ENCODE data around the gene FAM124B.

The FAM124B gene

GRCh38 chr2:224412141-224413015 lies 10.5 kb upstream of the FAM124B start:
- peak; percentile 13 for DNase-seq
- no peak overlapping the region for H3K27ac ChIP-seq
- TF ChIP-seq CTCF (IDR thresholded peaks at IDR 0.05; ENCODE audit: low read depth, low read length) = no peak

GRCh38 chr2:224410946-224411561 lies 9.1 kb upstream of the FAM124B start:
- Histone ChIP-seq H3K27me3 (ENCODE audit: insufficient read depth, low read depth, severe bottlenecking) (no peaks in the 10 kb centered on the region), H3K36me3 (no peaks in the 10 kb centered on the region), H3K4me3 (ENCODE audit: low read depth, low read length) (no peak overlapping the region), H3K27ac (no peak overlapping the region), H3K9me3 (ENCODE audit: severe bottlenecking) (no peaks in the 10 kb centered on the region)
- no peak for DNase-seq
- TF ChIP-seq CTCF (IDR thresholded peaks at IDR 0.05; ENCODE audit: low read depth, low read length) = no peak

More at GRCh38 chr2:224412141-224413015, 10.5 kb upstream of the FAM124B start:
- H3K27me3 ChIP-seq (ENCODE audit: insufficient read depth, low read depth, severe bottlenecking) = no peaks in the 10 kb centered on the region
- H3K9me3 ChIP-seq (ENCODE audit: severe bottlenecking) = no peaks in the 10 kb centered on the region
- H3K36me3 ChIP-seq = no peaks in the 10 kb centered on the region
- H3K4me3 ChIP-seq (ENCODE audit: low read depth, low read length) = no peak overlapping the region

GRCh38 chr2:224408676-224409075 lies 6.8 kb upstream of the FAM124B start:
- H3K4me3 ChIP-seq (ENCODE audit: low read depth, low read length) = no peak overlapping the region
- no peaks in the 10 kb centered on the region for H3K36me3 ChIP-seq
- no peaks in the 10 kb centered on the region for H3K9me3 ChIP-seq (ENCODE audit: severe bottlenecking)
- no peak for DNase-seq
- TF ChIP-seq CTCF (IDR thresholded peaks at IDR 0.05; ENCODE audit: low read depth, low read length) = no peak
- H3K27me3 ChIP-seq (ENCODE audit: insufficient read depth, low read depth, severe bottlenecking) = no peaks in the 10 kb centered on the region
- no peak overlapping the region for H3K27ac ChIP-seq

GRCh38 chr2:224407241-224407701 lies 5.4 kb upstream of the FAM124B start:
- H3K36me3 ChIP-seq = no peaks in the 10 kb centered on the region
- no peak overlapping the region for H3K4me3 ChIP-seq (ENCODE audit: low read depth, low read length)
- no peak for DNase-seq
- H3K9me3 ChIP-seq (ENCODE audit: severe bottlenecking) = no peaks in the 10 kb centered on the region
- TF ChIP-seq CTCF (IDR thresholded peaks at IDR 0.05; ENCODE audit: low read depth, low read length) = no peak
- no peaks in the 10 kb centered on the region for H3K27me3 ChIP-seq (ENCODE audit: insufficient read depth, low read depth, severe bottlenecking)
- H3K27ac ChIP-seq = no peak overlapping the region

- DNase-seq = no peak
- no peaks in the 10 kb centered on the region for H3K36me3 ChIP-seq
- H3K9me3 ChIP-seq (ENCODE audit: severe bottlenecking) = no peaks in the 10 kb centered on the region
- H3K27me3 ChIP-seq (ENCODE audit: insufficient read depth, low read depth, severe bottlenecking) = no peaks in the 10 kb centered on the region
- no peak for TF ChIP-seq CTCF (IDR thresholded peaks at IDR 0.05; ENCODE audit: low read depth, low read length)
- no peak overlapping the region for H3K27ac ChIP-seq
- no peak overlapping the region for H3K4me3 ChIP-seq (ENCODE audit: low read depth, low read length)
Observed at GRCh38 chr2:224405841-224406370, 4.0 kb upstream of the FAM124B start.

All from WERI-Rb-1 (cell line).